Central memory CD4-positive, alpha-beta T cell (primary cell): Measurements from ENCODE around the gene TAC4.
"Not testable (repeated sequence)": the region's sequence is repeated elsewhere in the genome, so short reads cannot be mapped to it uniquely, and the experiment has no call there.

ENCODE experiments used
- DNase-seq: peaks from one replicate; pipeline ENCODE4 v3.0.0; 2022

Gene TAC4

DNA sequence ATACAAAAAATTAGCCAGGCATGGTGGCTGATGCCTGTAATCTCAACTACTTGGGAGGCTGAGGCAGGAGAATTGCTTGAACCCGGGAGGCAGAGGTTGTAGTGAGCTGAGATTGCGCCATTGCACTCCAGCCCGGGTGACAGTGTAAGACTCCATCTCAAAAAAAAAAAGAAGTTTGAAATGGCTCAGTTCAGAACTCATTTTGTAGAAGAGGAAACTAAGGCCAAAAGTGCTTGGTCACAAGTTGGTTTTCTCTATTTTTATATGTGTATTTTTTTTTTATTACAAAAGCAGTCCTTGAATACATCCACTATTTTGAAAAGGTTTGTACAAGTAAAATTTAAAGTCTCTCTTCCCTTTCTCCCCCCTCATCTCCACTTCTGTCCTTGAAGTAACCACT lies 5.5 kb downstream of the TAC4 start:
- no peak for DNase-seq

DNA sequence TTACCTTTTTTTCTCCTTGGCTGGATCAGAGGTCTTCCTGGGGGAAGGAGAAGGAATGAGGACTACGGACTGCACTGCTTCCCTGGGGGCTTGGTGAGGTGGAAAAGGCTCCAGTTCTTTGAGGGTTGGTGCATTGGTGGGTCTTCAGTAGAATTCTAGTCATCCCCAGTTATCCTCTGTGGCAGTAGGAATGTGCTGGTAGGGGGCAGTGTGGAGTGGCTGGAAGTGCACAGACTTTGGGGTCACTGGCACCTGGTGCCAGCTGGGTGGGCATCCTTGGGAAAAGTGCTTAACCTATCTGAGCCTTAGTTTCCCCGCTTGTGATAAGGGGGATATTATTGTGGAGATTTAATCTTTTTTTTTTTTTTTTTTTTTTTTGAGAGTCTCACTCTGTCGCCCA lies 6.3 kb downstream of the TAC4 start:
- no peak for DNase-seq

DNA sequence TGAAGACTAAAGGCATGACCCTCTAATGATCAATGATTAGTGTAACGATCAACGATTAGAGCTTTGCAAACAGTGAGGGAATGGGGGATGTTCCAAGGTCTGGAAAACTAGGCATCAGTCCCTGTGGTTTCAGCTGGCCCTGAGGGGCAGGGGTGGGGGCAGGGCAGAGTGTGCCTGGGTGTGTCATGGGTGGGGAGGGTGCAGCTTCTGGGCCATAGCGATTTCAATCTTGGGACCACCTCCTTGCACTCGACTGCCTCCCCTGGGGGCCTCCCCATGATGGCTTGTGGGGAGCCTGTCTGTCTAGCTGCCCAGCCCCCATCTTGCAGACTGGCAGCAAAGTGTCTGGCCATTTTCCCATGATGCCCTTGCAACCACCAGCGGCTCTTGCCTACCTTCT lies 8.4 kb downstream of the TAC4 start:
- DNase-seq = no peak

- DNase-seq = no peak
These were observed 11.5 kb downstream of the TAC4 start for GRCh38 chr17:49836111-49837030.

DNA sequence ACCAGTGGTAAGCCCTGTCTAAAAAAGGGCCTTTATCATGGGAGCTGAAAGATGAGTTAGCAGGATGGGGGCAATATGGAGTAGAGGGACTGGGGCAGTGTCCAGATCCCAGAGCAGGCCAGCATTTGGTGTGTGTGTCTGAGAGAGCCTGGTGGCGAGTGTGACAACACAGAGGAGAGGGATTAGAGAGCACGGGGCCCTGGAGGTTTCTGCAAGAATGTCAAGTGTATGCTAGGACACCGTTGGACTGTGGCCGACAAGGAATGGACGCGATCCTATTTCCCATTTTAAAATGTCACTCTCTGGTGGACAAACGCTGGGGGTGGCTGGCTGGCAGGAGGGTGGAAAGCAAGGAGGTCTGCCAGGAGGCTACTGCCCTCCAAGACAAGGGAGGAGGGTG lies 12.4 kb downstream of the TAC4 start:
- DNase-seq = no peak

- no peak for DNase-seq
These were observed 13.6 kb downstream of the TAC4 start for GRCh38 chr17:49834118-49834743.

DNA sequence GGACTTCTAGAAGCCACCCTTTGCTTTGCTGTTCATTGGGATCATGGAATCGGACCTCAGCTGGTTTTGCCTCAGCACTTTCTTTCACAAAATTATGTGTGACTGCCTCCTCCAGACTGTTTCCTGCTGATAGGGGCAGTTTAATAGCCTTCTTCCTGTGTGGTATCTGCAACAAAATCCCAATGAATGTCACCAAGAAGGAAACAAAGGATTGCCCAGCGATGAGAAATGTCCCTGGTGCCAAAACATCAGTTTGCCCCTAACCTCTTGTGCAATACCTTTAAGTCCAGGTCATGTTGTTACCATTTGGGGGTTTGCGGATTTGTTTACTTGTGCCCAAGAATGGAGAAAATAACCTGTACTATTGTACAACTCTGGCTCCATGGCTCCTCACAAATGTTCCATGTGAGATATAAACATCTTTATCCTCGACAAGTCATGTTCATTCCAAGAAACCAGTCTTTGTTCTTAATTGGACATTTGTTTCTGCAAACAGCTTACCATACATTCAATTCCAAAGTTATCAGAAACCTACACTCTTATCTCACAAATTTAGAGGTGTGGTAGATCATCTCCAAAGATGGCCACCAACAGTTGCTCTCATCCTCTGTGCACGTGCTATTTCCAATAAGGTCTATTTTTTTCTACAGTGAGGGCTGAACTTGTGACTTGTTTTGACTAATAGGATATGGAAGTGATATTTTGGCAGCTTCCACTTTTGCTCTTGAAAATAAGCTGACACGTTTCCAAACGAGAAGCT lies 14.8 kb downstream of the TAC4 start:
- DNase-seq = no peak

- DNase-seq = no peak
These were observed 17.3 kb downstream of the TAC4 start for GRCh38 chr17:49830605-49831004.

DNA sequence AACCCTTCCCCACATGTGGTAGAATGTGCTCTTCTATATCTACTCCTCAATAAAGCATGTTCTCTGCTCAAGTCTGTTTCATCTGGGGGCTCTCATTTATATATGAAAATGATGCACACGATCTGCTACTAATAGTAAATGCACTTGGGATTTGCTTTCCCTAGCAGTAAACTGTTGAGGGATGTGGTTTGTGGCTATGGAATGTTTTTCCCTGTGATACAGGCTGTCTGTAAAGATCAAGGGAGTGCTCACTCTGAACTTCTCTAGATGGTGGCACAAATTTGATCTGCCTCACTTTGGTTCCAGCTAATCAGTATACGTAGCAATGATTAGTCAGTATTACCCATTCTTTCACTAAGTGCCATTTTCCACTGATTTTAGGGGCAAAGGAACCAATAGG lies 18.8 kb downstream of the TAC4 start:
- DNase-seq = no peak

- not testable (repeated sequence) for DNase-seq
These were observed 19.5 kb downstream of the TAC4 start for GRCh38 chr17:49828325-49828724.

GRCh38 chr17:49825645-49826044 lies 22.2 kb downstream of the TAC4 start:
- no peak for DNase-seq

DNA sequence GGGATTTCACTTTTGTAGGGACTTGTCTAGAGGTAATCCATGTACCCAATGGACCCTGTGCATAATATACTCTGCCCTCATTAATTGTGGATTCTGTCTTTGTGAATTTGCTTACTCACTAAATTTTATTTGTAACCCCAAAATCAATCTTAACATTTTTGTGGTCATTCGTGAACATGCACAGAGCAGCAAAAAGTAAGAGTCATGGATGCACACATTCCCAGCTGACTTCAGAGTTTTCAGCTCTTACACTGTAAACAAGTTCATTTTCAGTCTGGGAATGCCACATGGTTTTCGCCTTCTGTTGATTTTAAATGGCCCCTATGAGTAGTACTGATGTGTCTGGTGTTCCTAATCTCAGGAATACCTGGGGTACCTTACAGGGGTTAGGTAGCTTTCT lies 24.3 kb downstream of the TAC4 start:
- DNase-seq = no peak

GRCh38 chr17:49822829-49823228 lies 25.0 kb downstream of the TAC4 start:
- DNase-seq = no peak

DNA sequence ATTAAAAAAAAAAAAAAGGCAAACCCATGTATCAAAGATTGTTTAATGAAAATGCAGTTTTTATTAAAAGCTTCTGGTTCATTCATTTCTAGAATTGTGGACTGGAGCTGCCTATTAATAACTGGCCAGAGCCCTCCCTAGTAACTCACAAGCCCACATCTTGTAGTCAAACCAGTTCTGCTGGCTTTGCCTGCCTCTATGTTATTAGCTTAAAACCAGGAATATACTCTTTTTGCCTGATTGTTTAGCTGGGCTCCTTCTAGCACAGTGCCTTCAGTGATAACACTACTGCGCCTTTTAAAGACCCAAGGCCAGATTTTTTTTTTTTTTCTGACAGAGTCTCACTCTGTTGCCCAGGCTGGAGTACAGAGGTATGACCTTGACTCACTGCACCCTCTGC lies 26.0 kb downstream of the TAC4 start:
- no peak for DNase-seq

GRCh38 chr17:49821466-49821865 lies 26.4 kb downstream of the TAC4 start:
- DNase-seq = no peak

GRCh38 chr17:49820773-49821172 lies 27.1 kb downstream of the TAC4 start:
- no peak for DNase-seq

DNA sequence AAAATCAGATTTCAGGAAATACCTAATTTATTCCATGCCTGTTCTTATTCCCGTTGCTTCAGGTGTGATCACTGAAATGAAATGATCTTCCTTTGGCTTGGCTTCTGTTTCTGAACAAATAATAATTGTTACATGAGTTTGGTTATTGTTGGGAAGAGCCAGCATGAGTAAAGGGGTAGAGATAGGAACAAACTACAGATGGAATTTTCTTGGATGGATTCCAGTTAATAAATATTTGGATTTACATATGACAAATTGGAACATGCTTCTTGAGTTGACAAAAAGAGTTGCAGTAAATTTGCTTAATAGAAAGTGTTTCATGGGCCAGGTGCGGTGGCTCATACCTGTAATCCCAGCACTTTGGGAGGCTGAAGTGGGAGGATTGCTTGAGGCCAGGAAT lies 28.2 kb downstream of the TAC4 start:
- DNase-seq = no peak

GRCh38 chr17:49819138-49819537 lies 28.7 kb downstream of the TAC4 start:
- no peak for DNase-seq

GRCh38 chr17:49817993-49818392 lies 29.9 kb downstream of the TAC4 start:
- peak; percentile 77 for DNase-seq

- no peak for DNase-seq
These were observed 32.0 kb downstream of the TAC4 start for GRCh38 chr17:49815761-49816281.

- no peak for DNase-seq
These were observed 32.9 kb downstream of the TAC4 start for GRCh38 chr17:49814781-49815529.

GRCh38 chr17:49809056-49809455 lies 38.8 kb downstream of the TAC4 start:
- no peak for DNase-seq

DNA sequence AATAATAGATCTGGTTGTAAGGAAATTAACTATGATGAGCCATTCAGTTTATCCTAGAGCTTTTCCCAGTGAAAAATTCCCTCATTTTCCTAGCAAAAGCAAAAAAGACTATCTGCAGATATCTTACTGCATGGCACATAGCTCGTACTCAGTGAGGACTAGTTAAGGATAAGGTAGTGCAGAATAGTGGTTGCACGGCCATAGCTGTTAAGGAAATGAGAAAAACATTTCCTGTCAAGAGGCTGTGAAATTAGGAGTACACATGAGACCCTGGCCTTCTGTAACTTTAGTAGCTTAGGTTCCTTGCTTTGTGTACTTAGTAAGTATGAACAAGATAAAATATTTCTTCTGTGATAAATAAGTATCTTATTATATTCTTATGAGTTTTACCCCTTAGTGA lies 49.1 kb downstream of the TAC4 start:
- no peak for DNase-seq
